A673 (cell line): ENCODE data around the gene FAM229A.

Experiments used
- CTCF ChIP-seq: fragments of 300-800, 200-600 bp; sonication (generic); conservative IDR thresholded peaks from 2 replicates; pipeline ENCODE4 v1.5.1; 2017; ENCODE audit warnings: low read depth, mild to moderate bottlenecking, antibody characterized with exemption, low read length, moderate library complexity, mixed read lengths
- EZH2 ChIP-seq: fragments of 200-600 bp; sonication (generic); IDR thresholded peaks from 2 replicates; pipeline ENCODE4 v1.6.1; 2017; ENCODE audit warnings: borderline replicate concordance, low read depth, mild to moderate bottlenecking, mixed read lengths, antibody characterized with exemption, low read length; ENCODE audit not compliant: poor library complexity, severe bottlenecking

- TF ChIP-seq CTCF (no peak), EZH2 (no peak)
These were observed 36.1 kb upstream of the FAM229A start for GRCh38 chr1:32398401-32398800.
